Activated effector memory CD4-positive, alpha-beta T cell treated with anti-CD3 and anti-CD28 coated beads, Interleukin-2, amount 50 U/mL, for 16 hours (primary cell): ENCODE measurements around the gene DCAF8.
"Not testable (repeated sequence)": the region's sequence is repeated elsewhere in the genome, so short reads cannot be mapped to it uniquely, and the experiment has no call there.

ENCODE experiments used
- DNase-seq: peaks from one replicate; pipeline ENCODE4 v3.0.0-alpha.2; 2020

Gene DCAF8

GRCh38 chr1:160261893-160262794, at the start of gene DCAF8:
Gene DCAF8, minus strand, starts transcription at chr1:160262549. Its CDS starts 18,541 bp downstream, at chr1:160244008.
- DNase-seq, result peak; percentile 99

GRCh38 chr1:160309571-160309970, 47.2 kb upstream of the DCAF8 start:
- DNase-seq, result no peak

GRCh38 chr1:160309185-160309557, 46.8 kb upstream of the DCAF8 start:
- no peak for DNase-seq

- DNase-seq, result no peak
These were observed 46.3 kb upstream of the DCAF8 start for GRCh38 chr1:160308451-160309184.

GRCh38 chr1:160307118-160307791, 44.9 kb upstream of the DCAF8 start:
- DNase-seq, result no peak

GRCh38 chr1:160300173-160300572, 37.8 kb upstream of the DCAF8 start:
- DNase-seq, result no peak

- no peak for DNase-seq
These were observed 33.7 kb upstream of the DCAF8 start for GRCh38 chr1:160296036-160296435.

GRCh38 chr1:160293020-160293968, 30.9 kb upstream of the DCAF8 start:
- no peak for DNase-seq

- peak; percentile 82 for DNase-seq
These were observed 29.2 kb upstream of the DCAF8 start for GRCh38 chr1:160291248-160292220.

- DNase-seq, result not testable (repeated sequence)
These were observed 25.4 kb upstream of the DCAF8 start for GRCh38 chr1:160287769-160288168.

GRCh38 chr1:160285506-160285905, 23.2 kb upstream of the DCAF8 start:
- DNase-seq, result no peak

- DNase-seq, result peak; percentile 98
These were observed 22.5 kb upstream of the DCAF8 start, which contains the start of gene PEX19 for GRCh38 chr1:160284782-160285344. Gene PEX19, minus strand, starts transcription at chr1:160285133. Its CDS starts 9 bp downstream, at chr1:160285124.

GRCh38 chr1:160284220-160284781, 22.0 kb upstream of the DCAF8 start:
- DNase-seq, result no peak

- no peak for DNase-seq
These were observed 20.5 kb upstream of the DCAF8 start for GRCh38 chr1:160282807-160283206.

GRCh38 chr1:160277987-160278386, 15.6 kb upstream of the DCAF8 start:
- DNase-seq, result no peak

- DNase-seq, result no peak
These were observed 15.0 kb upstream of the DCAF8 start for GRCh38 chr1:160277330-160277729.

GRCh38 chr1:160271025-160271424, 8.7 kb upstream of the DCAF8 start:
- DNase-seq, result no peak

GRCh38 chr1:160267284-160267991, 5.1 kb upstream of the DCAF8 start:
- DNase-seq, result no peak

- no peak for DNase-seq
These were observed 2.5 kb upstream of the DCAF8 start for GRCh38 chr1:160264795-160265307.
